ENCODE results near the gene ENTPD6. TPM values are rescaled to one million over a fixed set of nuclear protein-coding genes. Genes with fewer than 3 reads are reported as not detected.
"Not testable (repeated sequence)": the region's sequence is repeated elsewhere in the genome, so short reads cannot be mapped to it uniquely, and the experiment has no call there.

Gene ENTPD6
- total RNA-seq, 4 donors from 2014 or later = 20.7 to 47.2 (median 30.7) TPM

- Histone ChIP-seq H3K27me3 (no peaks in the 10 kb centered on the region), H3K36me3 (no peaks in the 10 kb centered on the region), H3K9me3 (no peaks in the 10 kb centered on the region), H3K4me3 (no peak overlapping the region), H3K27ac (no peak overlapping the region), H3K4me1 (no peaks in the 10 kb centered on the region)
- no peak for DNase-seq
- TF ChIP-seq POLR2A (IDR thresholded peaks at IDR 0.05) (no peak), CTCF (IDR thresholded peaks at IDR 0.05) (no peak)
- intact Hi-C loops (cut with DNase I; ENCODE audit: low total_unique reads) = no loop called here
Observed at GRCh38 chr20:25165128-25165527, 30.4 kb upstream of the ENTPD6 start.

GRCh38 chr20:25166105-25166782, 29.3 kb upstream of the ENTPD6 start:
- intact Hi-C loops (cut with DNase I; ENCODE audit: low total_unique reads); H3K9me3 ChIP-seq; H3K27ac ChIP-seq; H3K36me3 ChIP-seq; H3K27me3 ChIP-seq; DNase-seq; H3K4me1 ChIP-seq; H3K4me3 ChIP-seq: not testable (repeated sequence)

GRCh38 chr20:25173321-25173720, 22.2 kb upstream of the ENTPD6 start:
- no peak overlapping the region for H3K27ac ChIP-seq
- TF ChIP-seq POLR2A (IDR thresholded peaks at IDR 0.05) (no peak), CTCF (IDR thresholded peaks at IDR 0.05) (no peak)
- H3K9me3 ChIP-seq = no peaks in the 10 kb centered on the region
- no peaks in the 10 kb centered on the region for H3K27me3 ChIP-seq
- H3K4me3 ChIP-seq = no peak overlapping the region
- DNase-seq = no peak
- intact Hi-C loops (cut with DNase I; ENCODE audit: low total_unique reads) = no loop called here
- H3K36me3 ChIP-seq = no peaks in the 10 kb centered on the region
- H3K4me1 ChIP-seq = no peaks in the 10 kb centered on the region

GRCh38 chr20:25173886-25174308, 21.6 kb upstream of the ENTPD6 start:
- H3K27me3 ChIP-seq = no peaks in the 10 kb centered on the region
- no peaks in the 10 kb centered on the region for H3K4me1 ChIP-seq
- H3K27ac ChIP-seq = no peak overlapping the region
- no peaks in the 10 kb centered on the region for H3K9me3 ChIP-seq
- DNase-seq = no peak
- no peak overlapping the region for H3K4me3 ChIP-seq
- TF ChIP-seq CTCF (IDR thresholded peaks at IDR 0.05) = no peak
- TF ChIP-seq POLR2A (IDR thresholded peaks at IDR 0.05) = no peak
- intact Hi-C loops (cut with DNase I; ENCODE audit: low total_unique reads) = no loop called here
- H3K36me3 ChIP-seq = no peaks in the 10 kb centered on the region

GRCh38 chr20:25176184-25176583, 19.3 kb upstream of the ENTPD6 start:
- intact Hi-C loops (cut with DNase I; ENCODE audit: low total_unique reads) = no loop called here
- H3K27ac ChIP-seq = no peak overlapping the region
- no peak for TF ChIP-seq CTCF (IDR thresholded peaks at IDR 0.05)
- no peak for TF ChIP-seq POLR2A (IDR thresholded peaks at IDR 0.05)
- no peaks in the 10 kb centered on the region for H3K36me3 ChIP-seq
- no peak overlapping the region for H3K4me3 ChIP-seq
- no peak for DNase-seq
- no peaks in the 10 kb centered on the region for H3K9me3 ChIP-seq
- no peaks in the 10 kb centered on the region for H3K27me3 ChIP-seq
- H3K4me1 ChIP-seq = no peaks in the 10 kb centered on the region

Measured in uterus (tissue), 4 donors.